ENCODE measurements around the gene LZTS2.
A peak's percentile ranks its signal among the peaks of the same experiment; 100 is the strongest.

LZTS2 gene

DNA sequence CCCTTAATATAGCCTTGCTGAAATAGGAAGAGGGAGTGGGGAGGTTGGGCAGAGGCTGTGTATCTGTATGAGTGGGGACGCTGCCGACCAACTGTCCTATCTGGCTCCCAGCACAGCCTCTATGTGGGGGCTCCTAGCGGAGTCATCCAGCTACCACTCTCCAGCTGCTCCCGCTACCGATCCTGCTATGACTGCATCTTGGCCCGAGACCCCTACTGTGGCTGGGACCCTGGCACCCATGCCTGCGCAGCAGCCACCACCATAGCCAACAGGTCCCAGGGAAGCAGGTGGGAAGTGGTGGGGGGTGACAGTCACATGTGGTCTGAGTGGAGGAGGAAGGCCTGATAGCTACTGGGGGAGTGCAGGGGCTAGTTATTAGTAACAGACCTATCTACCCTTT is 18.9 kb upstream of the LZTS2 start:
- H3K36me3 Mint-ChIP-seq (ENCODE audit: low read depth): peaks cover 20% of the 10 kb centered on the region
- DNase-seq: no peak
- no peaks in the 10 kb centered on the region for H3K27me3 Mint-ChIP-seq (ENCODE audit: low read depth, poor library complexity)
- TF ChIP-seq, protein P1, sequence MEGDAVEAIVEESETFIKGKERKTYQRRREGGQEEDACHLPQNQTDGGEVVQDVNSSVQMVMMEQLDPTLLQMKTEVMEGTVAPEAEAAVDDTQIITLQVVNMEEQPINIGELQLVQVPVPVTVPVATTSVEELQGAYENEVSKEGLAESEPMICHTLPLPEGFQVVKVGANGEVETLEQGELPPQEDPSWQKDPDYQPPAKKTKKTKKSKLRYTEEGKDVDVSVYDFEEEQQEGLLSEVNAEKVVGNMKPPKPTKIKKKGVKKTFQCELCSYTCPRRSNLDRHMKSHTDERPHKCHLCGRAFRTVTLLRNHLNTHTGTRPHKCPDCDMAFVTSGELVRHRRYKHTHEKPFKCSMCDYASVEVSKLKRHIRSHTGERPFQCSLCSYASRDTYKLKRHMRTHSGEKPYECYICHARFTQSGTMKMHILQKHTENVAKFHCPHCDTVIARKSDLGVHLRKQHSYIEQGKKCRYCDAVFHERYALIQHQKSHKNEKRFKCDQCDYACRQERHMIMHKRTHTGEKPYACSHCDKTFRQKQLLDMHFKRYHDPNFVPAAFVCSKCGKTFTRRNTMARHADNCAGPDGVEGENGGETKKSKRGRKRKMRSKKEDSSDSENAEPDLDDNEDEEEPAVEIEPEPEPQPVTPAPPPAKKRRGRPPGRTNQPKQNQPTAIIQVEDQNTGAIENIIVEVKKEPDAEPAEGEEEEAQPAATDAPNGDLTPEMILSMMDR (IDR thresholded peaks at IDR 0.05): no peak
- H3K27ac Mint-ChIP-seq: no peak overlapping the region
- no peak overlapping the region for H3K4me3 Mint-ChIP-seq
- no peaks in the 10 kb centered on the region for H3K9me3 Mint-ChIP-seq
- H3K4me1 Mint-ChIP-seq: peaks cover 5% of the 10 kb centered on the region

DNA sequence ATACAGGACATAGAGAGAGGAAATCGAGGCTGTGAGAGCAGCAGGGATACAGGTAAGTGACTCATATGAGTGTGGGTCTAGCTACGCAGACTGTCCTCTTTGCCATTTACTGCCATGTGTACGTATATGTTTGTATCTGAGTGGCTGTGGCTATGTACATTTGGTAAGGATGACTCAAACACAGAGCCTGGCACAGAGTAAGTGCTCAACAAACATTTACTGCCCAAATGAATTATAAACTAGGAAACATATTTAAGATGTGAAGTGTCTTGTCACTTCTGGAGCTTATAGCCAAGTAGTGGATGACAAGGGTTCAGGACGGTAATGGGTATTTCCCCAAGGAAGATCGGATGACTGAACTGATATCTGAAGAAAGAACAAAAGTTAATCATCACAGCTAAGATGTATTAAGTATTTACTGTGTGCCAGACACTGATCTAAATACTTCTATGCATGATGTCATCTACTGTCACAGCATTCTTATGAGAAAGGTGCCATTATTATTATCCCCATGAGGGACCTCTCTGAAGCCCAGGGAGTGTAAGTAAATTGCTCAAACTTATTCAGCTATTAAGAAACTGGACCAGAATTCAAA is 18.3 kb upstream of the LZTS2 start:
- Mint-ChIP-seq H3K27ac (no peak overlapping the region), H3K4me3 (no peak overlapping the region), H3K9me3 (no peaks in the 10 kb centered on the region), H3K36me3 (ENCODE audit: low read depth) (peaks cover 23% of the 10 kb centered on the region), H3K4me1 (peaks cover 11% of the 10 kb centered on the region), H3K27me3 (ENCODE audit: low read depth, poor library complexity) (no peaks in the 10 kb centered on the region)
- TF ChIP-seq, protein P1 (IDR thresholded peaks at IDR 0.05): no peak
- DNase-seq: no peak

DNA sequence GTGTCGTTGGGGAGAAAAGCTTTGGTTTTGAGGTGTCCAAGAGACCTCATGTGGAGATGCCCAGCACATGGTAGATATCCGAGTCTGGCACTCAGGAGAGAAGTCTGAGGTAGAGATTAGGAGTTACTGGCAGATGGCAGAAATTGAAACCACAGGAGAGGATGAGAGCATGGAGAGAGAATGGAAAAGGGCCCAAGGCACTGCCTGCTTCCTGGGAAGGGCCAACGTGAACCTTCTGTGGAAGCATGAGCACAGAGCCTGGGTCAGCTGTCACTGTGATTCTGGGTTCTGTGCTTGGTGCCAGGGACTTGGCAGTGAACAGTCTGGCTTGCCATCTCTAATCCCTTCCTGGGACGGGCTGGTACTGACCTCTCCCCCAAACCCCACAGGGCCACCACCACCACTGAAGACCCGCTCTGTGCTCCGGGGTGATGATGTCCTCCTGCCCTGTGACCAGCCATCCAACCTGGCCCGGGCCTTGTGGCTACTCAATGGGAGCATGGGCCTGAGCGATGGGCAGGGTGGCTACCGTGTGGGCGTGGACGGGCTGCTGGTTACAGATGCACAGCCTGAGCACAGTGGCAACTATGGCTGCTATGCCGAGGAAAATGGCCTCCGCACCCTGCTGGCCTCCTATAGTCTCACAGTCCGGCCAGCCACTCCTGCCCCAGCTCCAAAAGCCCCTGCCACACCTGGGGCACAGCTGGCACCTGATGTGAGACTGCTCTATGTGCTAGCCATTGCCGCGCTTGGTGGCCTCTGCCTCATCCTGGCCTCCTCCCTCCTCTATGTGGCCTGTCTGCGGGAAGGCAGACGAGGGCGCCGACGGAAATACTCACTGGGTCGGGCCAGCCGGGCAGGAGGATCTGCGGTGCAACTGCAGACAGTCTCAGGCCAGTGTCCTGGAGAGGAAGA is 16.4 kb upstream of the LZTS2 start:
- TF ChIP-seq, protein P1 (IDR thresholded peaks at IDR 0.05): no peak
- no peaks in the 10 kb centered on the region for H3K9me3 Mint-ChIP-seq
- H3K4me3 Mint-ChIP-seq: no peak overlapping the region
- H3K4me1 Mint-ChIP-seq: peaks cover 27% of the 10 kb centered on the region
- H3K27ac Mint-ChIP-seq: peak overlapping the region; percentile 11
- DNase-seq: no peak
- H3K27me3 Mint-ChIP-seq (ENCODE audit: low read depth, poor library complexity): no peaks in the 10 kb centered on the region
- H3K36me3 Mint-ChIP-seq (ENCODE audit: low read depth): peaks cover 27% of the 10 kb centered on the region

DNA sequence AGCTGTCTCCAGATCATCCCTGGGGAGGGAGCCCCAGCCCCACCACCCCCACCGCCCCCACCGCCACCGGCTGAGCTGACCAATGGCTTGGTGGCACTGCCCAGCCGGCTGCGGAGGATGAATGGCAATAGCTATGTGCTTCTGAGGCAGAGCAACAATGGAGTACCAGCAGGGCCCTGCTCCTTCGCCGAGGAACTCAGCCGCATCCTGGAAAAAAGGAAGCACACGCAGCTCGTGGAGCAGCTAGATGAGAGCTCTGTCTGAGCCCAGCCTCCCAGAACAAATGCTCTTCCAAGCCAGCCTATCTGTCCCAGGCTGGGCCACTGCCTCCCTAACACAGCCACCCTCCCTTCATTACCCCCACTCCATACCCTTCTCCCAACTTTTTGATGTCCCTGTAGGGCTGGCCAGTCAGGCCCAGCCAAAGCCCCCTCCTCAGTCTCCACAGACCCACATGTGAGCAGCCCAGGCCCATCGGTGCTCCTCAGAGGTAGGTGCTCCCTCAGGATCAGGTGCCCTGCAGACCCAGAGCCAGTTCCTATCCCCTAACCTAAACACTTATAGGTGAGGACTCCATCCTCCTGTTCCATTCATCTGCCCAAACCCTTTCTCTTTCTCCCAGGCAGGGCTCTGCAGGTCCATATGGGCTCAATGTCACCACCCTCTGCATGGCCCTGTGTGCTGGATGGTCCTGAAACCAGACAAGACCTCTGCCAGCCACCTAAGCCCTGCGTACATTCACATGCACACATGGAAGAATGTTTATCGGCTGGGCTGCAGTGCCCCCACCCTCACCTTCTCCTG is 15.5 kb upstream of the LZTS2 start:
- Mint-ChIP-seq H3K36me3 (ENCODE audit: low read depth) (peaks cover 25% of the 10 kb centered on the region), H3K27ac (peak overlapping the region; percentile 69), H3K4me1 (peaks cover 29% of the 10 kb centered on the region), H3K4me3 (no peak overlapping the region), H3K27me3 (ENCODE audit: low read depth, poor library complexity) (no peaks in the 10 kb centered on the region), H3K9me3 (no peaks in the 10 kb centered on the region)
- no peak for DNase-seq
- TF ChIP-seq, protein P1 (IDR thresholded peaks at IDR 0.05): no peak

DNA sequence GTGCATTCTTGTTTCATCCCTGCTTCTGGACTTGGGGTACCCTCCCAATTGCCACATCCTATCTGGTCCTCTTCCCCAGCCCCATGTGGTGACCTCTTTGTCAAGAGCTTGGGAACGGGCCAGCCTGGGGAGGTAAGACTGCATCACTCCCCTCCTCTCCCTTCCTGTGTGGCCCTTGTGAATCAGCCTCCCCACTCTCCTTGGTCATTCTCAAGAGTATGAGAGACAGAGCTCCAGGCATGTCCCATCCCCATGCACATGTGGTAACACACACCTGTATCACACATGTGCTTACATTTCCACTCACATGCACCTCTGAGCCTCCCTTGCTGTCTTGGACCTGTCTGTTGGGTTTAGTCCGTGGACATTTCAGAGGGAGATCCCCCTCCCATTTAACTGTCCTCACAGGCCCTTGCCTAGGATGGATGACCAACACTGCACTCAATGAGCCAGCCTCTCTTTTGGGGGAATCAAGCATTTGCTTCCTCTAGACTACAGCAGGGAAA is 14.9 kb upstream of the LZTS2 start:
- Mint-ChIP-seq H3K27me3 (ENCODE audit: low read depth, poor library complexity) (no peaks in the 10 kb centered on the region), H3K36me3 (ENCODE audit: low read depth) (peaks cover 23% of the 10 kb centered on the region), H3K4me1 (peaks cover 35% of the 10 kb centered on the region), H3K27ac (peak overlapping the region; percentile 69), H3K4me3 (no peak overlapping the region), H3K9me3 (no peaks in the 10 kb centered on the region)
- no peak for DNase-seq
- TF ChIP-seq, protein P1 (IDR thresholded peaks at IDR 0.05): no peak
